Measurements from ENCODE around the gene NTM.

NTM gene

DNA sequence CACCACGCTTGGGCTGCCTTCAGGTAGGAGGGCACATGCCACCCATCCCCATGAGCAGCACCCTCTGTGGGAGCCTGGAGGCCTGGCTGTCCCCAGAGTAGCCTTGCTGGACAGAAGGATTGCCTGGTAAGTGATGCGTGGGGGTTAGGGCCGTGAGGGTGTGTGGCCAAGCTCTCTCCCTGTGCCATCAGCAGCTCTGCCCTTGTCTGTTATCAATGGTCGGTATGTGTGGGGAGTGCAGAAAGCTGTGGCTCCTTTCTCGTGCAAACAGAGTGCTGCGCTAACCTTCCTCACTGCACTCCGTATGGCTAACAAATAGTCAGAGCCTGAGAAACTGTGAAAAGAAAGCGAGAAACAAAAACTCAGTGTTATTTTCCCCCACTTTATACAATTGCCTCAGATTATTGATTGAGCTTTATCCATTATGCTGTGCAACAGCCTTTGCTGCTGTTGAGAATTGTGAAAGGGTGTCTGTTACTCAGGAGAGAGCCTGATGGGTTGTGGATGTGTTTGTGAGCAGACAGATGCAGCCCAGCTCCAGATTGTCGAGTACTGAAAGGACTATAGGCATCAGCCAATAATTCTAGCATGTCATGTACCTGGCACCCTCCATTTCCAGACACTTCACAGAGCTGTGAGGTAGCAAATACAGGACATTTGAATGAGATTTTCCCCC is 432.2 kb downstream of the NTM start:
- DNase-seq, result no peak

DNA sequence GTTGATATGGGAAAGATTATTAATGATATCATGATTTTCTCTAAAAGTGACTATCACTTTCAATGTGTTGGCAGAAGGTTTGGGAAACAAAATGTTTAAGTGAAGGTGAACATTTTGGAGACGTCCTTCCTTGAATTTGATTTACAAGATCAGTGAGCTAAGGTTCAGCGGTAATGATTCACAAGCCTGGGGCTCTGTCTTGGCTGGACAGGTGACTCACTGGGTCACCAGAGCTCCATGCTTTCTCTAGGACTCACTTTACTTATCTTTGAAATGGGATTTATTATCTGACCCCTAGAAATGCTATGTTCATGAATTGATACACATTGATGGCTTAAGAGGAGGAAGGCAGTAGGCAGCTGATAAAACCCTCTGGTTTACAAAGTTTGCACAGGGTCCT is 437.5 kb downstream of the NTM start:
- DNase-seq, result no peak

DNA sequence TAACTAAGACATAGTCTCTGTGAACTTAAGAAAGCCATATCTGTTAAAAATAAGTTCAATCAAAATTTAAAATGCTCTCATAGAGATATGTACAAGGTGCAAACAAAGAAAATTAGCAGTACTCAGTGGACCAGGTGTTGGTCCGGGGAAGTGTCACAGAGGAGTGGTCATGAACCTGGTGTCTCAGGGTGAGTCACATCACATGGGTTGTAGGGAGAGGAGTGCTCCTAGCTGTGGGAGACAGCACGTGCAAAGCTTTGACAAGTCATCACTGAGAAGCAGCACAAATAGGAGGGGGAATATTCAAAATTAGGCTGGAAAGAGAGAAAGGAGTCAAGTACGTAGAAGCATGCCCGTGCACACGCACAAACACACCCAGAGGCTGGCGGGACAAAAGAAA is 438.1 kb downstream of the NTM start:
- DNase-seq, result no peak

DNA sequence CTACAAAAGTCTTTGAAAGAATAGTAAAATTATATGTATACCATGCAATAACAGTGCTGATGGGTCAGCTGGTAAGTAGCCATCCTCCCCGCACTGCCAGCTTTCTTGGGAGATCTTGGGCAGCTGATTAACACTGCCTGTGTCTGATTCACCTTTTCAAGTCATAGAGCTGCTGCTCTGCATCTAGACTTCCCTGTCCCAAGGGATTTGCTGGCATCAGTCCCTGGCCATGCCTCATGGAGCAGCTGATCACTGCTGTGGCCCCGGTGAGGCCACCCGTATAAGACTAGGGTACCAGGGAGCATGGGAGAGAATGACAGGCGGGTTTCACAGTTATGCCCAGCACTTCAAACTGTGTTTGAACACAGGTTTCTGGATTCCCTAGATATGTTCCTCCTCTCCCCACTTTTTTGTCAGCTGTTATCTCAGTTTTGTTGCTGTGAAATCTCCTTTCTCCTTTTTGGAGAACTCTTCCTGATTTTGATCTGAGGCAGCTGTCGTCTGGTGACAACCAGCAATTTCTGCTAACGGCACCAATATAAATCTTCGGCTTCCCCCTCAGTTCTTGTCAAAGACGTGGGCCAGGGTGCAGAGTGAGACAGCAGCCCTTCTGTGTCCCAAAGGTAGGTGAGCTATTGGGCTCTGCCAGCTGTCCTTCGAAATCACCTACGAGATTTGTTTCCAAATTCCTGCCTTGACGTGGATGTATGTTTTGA is 438.9 kb downstream of the NTM start:
- no peak for DNase-seq

DNA sequence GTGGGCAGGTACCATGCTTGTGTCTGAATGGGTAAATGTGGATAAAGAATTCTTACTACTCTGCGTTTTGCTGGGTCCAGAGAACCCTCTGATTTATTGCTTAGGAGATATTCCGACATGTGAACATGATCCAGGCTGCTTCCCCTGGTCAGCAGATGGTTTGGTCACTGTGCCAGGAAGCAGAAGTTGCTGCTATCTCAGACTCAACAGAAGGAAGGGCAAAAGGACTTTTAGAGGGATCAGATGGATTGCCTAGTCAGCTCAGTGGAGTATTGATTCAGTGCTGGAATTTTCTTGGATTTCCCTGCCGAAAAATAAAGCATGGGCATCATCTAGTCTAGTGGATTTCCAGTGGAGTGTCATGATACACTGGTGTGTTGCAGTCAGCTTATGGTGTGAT is 440.1 kb downstream of the NTM start:
- DNase-seq, result no peak

DNA sequence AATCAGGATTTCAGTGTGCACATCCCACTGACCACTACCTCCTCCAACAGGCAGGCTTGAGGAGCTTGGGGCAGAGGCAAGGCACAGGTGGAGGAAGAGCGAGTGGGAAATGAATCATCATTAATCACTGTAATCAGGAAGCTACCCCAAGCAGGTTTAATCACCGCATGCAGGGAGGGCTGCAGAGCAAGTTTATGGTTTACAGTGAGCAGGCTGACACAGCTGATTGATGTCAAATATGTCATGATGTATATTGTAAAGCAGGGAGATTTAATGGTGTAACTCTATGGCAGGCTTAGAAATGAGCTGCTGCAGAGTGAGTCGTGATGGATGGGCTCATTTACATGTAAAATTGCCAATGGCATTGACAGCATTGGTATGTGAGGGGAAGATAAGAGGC is 441.0 kb downstream of the NTM start:
- no peak for DNase-seq

DNA sequence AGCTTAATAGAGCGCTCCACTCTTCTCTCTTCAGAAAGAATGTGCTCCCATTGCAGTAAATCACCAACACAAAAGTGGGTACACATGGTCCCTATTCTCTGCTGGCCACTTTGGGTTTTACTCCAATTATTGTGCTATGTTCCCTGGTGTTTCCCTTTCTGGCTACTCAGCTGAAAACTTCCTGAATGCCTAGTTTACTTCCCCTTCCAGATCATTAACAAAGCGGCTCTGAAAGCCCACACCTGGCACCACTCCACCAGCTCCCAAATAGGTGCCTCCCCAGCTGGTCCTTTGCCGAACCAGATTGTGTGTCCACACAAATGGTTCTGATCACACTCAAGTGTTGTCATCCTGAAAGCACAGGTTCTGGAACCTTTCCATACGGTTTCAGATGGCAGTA is 443.7 kb downstream of the NTM start:
- no peak for DNase-seq

DNA sequence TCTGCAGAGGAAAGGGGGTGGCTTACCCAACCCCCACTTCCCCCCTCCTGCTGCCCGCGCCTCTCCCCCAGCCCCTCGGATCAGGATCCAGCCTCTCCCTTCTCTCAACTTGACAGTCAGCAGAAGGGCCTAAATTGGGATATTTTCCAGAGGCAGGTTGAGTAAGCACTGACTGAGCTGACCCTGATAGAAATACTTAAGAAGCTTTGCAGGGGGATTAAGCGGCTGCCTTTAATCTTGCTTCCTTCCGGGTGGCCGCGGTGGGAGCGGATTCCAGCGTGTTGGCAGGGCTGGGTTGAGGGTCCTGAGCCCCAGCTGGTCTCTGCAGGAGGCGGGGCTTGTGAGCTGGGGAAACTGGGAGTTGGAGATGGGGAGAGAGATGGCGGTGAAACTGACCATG is 445.2 kb downstream of the NTM start:
- DNase-seq, result no peak

DNA sequence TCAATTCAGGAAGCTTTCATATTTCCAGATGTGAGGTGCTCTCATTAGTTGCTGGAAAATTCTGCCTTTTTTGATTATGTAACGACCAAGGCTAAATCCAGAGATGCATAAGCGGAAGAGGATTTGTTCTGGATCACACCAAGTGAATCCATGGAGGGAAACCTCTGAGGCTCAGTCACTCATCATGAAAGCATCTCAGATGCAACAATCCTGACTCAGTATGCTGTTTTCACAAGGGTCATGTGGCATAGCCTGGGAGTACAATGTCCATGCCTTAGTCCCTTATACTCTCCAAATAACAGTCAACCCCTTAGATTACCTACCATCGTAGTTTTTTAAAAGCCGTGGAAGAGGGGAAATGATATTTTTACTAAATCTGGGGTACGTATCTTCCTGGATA is 445.6 kb downstream of the NTM start:
- no peak for DNase-seq

DNA sequence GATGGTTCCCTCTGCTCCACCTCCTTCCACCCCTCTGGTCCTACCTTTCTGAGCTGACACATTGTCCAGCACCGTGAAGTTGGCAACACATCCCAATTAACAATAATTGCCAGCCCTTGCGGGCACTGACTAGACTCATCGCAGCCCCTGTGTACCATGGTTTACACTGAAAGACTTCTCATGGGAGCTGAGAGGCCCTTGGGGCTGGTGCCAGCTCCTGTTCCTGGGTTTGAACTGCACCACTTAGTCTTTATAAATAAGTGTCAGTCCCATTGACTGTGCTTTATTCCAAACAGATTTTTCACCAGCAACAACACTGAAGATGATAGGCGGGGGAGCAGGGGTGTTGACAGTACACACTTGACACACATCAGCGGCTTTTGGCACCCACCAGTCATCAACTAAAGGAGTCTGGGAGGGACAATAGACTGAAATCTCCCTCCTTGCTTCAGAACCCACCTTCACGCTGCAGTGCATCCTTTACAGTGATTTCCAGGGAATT is 447.3 kb downstream of the NTM start:
- no peak for DNase-seq

DNA sequence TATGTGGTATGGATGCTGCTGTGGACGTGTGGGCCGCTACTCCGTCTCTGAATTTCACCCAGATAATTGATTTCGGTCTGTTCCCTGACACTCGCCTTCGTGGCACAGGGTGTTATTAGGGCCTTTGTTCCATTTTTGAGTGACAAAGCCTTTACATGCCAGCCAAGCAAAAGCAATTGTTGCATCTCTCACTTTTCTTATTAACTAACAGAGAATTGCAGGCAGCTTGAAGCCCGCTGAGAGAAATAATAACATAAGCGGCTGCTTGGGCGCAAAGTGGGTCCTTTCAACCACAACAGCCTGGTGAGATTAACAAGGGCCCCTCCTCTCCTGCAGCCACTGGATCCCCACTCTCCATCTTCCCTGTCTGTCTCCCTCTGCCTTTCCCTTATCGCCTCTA is 449.4 kb downstream of the NTM start:
- no peak for DNase-seq

DNA sequence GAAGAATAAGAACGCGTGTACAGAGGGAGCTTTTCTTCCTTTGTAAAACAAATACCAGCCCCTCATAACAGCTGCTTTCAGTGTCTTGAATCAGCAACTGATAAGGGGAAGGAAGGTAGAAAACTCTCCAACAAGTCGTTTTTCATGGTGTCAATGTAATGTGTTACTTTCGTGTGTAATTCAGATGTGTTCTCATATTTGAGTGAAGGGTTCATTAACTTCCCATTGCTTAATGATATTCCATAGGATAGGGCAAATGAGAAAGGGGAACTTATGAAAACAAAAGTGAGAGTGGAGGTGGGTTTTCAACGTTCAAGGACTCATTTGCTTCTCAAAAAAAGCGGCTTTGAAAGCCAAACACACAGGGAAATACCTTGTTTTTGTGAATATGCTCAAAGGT is 452.1 kb downstream of the NTM start:
- DNase-seq, result peak; percentile 12

DNA sequence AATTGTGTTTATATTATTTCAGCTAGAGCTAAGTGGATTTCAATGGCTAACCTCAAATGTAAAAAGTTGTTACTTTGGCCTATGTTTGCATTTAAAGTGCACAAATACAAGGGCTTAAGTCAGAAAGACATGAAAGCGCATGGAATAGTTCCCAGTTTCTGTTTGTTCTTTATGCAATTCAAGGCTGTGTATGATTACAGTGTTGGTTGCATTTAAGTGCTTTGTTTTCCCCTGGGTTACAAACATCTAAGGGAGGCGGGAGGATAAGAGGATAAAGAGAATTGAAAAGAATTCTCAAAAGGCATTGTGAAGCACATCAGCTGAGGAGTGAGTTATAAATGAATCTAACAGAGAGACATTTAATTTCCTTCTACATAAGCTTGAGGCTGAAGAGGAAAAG is 453.4 kb downstream of the NTM start:
- no peak for DNase-seq

DNA sequence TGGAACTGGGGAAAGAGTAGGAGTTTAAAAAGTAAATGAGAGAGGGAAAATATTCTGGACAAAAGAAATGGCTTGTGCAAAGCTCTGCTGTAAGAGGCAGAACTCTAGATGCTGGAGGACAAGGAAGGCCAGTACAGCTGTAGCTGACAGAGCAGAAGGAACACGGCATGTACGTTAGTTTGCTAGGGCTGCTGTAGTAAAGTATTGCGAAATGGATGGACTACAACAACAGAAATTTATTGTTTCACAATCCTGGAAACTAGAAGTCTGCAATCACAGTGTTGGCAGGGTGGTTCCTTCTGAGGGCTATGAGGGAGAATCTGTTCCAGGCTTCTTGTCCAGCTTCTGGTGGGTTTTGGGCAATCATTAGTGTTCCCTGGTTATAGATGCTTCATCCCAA is 454.4 kb downstream of the NTM start:
- peak; percentile 78 for DNase-seq

DNA sequence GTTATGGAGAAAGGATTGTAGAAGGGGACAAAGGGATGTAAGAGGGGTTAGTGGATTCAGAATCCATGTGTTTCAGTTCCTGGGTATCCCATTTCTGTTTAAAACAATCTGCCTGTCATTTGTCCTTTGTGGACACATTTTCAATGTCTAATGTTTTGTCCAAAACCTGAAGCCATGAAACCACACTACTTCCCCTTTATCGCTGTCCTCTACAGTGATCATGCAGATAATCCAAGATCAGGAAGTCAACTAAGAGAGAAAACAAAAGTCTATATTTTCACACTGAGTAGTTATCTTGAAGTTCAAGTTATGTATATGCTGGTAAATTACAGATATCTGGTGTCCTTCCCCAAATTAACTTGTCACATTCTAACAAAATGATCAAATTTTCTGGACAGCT is 457.0 kb downstream of the NTM start:
- DNase-seq, result peak; percentile 77

DNA sequence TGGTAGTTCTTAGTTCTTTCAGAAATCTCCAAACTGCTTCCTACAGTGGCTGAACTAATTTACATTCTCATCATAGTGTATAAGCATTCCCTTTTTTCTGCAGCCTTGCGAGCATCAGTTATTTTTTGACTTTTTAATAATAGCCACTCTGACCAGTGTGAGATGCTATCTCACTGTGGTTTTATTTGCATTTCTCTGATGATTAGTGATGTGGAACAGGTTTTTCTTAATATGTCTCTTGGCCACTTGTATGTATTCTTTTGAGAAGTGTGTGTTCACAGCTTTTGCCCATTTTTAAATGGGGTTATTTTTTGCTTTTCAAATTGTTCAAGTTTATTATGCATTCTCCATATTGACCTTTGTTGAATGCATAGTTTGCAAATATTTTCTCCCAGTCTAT is 459.3 kb downstream of the NTM start:
- no peak for DNase-seq

DNA sequence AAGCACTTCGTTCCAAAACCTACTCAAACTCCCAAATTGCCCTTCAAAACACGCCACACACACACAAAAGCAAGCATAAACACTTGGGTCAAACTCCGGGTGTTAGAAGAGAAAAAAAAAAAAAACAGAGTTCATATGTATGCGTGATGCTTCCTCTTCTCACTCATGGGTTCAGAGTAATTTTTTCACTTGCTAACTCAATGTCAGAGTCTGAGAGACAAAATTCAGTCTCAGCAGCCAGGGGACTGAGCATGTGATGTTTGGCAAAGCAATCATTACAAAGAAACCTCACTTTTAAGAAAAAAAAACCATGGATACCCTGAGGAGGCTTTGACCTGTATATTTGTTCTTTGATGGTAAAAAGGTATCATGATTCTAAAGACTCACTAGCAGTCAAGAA is 461.7 kb downstream of the NTM start:
- no peak for DNase-seq

DNA sequence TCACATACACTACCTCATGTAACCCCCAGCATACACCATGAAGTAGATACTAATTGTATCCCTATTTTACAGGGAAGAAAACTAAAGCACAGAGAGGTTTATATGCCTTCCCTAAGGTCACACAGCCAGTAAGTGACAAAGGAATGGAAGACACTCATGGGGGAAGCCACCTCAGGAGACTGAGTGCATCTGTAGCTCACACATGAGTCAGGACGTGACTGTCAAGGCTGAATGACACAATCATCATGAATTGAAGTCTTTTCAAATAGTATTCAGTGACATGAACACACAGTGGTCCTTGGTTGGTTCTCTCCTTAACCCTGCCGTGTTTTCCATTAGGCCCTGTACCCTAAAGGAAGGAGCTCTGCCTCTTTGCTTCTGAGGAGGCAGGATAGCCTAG is 463.0 kb downstream of the NTM start:
- no peak for DNase-seq

DNA sequence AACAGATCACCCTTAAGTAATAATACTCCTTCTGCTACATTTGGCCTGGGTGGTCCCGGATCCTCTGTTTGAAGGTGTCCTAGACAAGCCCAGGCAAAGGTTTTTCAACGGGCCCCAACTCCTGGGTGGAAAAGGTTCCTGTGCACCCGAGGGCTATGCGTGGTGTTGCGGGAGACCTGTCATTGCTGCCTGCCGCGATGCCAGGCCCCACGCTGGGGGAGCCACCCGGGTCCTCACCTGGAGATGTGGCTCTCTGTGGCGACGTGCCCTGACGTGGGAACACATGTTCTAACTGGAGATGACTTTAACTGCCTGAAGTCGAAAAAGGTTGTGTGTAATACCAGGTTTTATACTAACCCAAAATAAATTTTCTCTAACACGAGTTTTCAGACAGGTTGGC is 467.1 kb downstream of the NTM start:
- no peak for DNase-seq

DNA sequence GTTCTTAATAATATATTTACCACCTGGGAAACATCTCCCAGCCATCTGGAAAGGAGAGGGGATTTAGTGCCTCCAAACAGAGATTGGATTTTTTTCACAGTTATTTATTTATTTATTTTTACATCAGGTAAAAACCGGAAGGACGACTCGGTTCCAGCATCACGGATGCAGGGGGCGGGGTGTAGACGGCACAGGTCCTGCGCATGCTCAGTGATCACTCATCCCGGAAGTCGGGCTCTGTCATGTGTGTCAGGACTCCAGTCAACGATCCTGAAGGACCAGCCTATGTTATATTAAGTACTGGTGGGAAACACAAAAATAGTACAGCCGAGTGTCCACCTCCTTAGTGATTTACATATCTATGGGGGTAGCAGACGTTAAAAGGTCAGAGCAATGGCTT is 467.6 kb downstream of the NTM start:
- no peak for DNase-seq

DNA sequence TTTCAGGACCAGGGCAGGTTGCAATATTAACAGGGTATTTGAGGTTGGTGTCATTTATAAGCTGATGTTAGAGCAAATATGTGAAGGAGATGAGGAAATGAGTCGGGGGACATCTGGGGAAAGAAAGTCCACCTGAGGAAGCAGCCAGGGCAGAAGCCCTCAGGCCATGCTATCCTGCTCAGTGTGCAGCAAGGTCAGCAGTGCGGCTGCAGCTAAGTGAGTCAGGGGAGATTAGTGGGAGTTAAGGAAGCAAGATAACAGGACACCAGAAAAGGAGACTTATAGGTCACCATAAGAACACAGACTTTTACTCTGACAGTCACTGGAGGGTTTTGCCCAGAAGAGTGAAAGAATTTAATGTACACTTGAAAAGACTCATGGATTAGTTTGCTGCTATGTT is 468.9 kb downstream of the NTM start:
- DNase-seq, result no peak

DNA sequence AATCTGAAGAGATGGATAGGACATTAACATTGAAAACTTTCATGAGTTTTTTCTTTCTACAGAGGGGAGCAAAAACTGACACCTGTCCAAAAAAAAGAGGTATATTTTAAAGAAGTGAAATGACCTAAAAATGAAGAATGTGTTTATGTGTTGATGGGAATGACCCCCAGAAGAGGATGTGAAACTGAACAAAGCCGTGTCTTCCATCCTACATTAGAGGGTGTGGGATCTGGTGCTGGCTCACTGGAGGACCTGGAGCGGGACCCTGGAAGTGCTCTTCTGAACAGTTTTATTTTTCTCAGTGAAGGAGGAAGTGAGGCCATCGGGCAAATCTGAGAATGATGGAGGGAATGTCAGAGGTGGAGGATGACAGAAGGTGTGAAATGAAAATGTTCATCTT is 470.1 kb downstream of the NTM start:
- no peak for DNase-seq

DNA sequence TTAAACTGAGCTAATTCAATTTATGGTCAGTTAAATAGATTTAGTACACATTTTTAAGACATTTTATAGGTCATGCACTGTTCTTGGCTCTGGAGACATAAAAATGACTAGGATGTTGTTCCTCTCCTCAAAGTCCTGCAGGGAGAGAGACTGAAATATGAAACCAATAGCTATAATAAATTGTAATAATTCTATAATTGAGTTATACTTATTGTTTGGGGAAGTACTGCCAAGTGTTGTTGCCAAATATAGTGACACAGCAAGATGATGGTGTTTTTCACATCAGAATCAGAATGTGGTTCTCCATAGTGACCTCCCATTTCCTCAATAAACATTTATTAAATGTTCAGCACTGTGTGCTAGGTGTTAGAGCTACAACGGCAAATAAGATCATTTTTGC is 470.6 kb downstream of the NTM start:
- peak; percentile 70 for DNase-seq

DNA sequence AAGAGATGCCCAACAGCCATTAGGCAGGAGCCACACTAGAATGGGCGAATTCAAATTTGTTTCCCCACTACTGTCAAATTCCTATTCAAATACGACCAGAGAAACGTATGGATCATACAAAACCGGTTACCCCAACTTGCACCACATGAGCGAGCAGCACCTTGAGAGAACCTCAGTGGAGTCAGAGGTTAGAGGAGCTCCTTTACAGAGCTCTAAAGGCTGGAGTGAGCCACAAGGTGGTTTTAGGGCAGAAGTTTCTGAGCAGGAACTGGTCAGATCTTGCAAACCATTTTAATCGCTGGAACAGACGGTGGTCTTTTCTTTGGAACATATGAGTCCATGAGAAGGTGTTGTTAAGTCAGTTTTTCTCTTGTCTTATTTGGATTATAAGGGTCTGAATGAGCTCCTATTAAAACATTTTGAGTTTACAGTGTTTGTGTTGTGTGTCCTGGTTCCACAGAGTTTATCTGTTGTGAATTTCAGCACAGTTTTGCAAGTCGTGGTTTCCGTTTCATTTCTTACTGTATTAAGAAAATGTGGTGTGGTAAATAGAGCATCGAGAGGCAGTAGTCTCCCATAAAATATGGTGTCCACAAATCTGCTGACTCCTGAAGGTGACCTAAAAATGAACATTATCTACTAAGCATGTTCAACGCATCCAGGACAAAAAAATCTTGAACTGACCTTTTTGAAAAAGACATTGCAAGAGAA is 471.7 kb downstream of the NTM start:
- peak; percentile 42 for DNase-seq

All from hematopoietic multipotent progenitor cell treated with erythropoietin and hydrocortisone succinate and interleukin-3 and kit ligand, for 4 days (in vitro differentiated cells).